GM12878 (cell line): ENCODE measurements around the gene TMEM151A. TPM values are rescaled to one million over a fixed set of nuclear protein-coding genes. Genes with fewer than 3 reads are reported as not detected.
A peak's percentile ranks its signal among the peaks of the same experiment; 100 is the strongest.

Experiments used
- BRCA1 ChIP-seq: IDR thresholded peaks from 2 replicates; pipeline ENCODE4 v1.6.1; 2011; ENCODE audit warnings: low read depth, low read length, improper control_type of control experiment
- CREM ChIP-seq: IDR thresholded peaks from 2 replicates; pipeline ENCODE4 v1.6.1; 2014; ENCODE audit warnings: antibody characterized with exemption, low read depth
- CTCF ChIP-seq, 3 experiments: IDR thresholded peaks in 2 of 3; conservative IDR thresholded peaks in 1 of 3; 2 replicates each; pipeline ENCODE4 v1.5.1; 2011; ENCODE audit warnings: low read depth in 3 of 3, low read length in 3 of 3, mild to moderate bottlenecking in 3 of 3, control low read depth in 2 of 3, moderate library complexity in 2 of 3, inconsistent platforms in 1 of 3, mixed read lengths in 1 of 3; ENCODE audit not compliant: control insufficient read depth in 2 of 3, insufficient read depth in 1 of 3; ENCODE audit errors: extremely low read depth in 1 of 3
- CUX1 ChIP-seq: IDR thresholded peaks from 2 replicates; pipeline ENCODE4 v1.6.1; 2012; ENCODE audit warnings: improper control_type of control experiment, low read depth, low read length; ENCODE audit not compliant: insufficient replicate concordance
- NFXL1 ChIP-seq: fragments of 450-650 bp; IDR thresholded peaks from 2 replicates; pipeline ENCODE4 v1.6.1; 2017; ENCODE audit warnings: antibody characterized with exemption, mild to moderate bottlenecking, borderline replicate concordance
- NKRF ChIP-seq: fragments of 450-650 bp; conservative IDR thresholded peaks from 2 replicates; pipeline ENCODE4 v1.6.1; 2017; ENCODE audit warnings: mild to moderate bottlenecking, moderate library complexity
- NR2C1 ChIP-seq: fragments of 450-650 bp; IDR thresholded peaks from 2 replicates; pipeline ENCODE4 v1.6.1; 2017; ENCODE audit warnings: antibody characterized with exemption, mild to moderate bottlenecking, moderate library complexity
- PAX8 ChIP-seq: fragments of 450-650 bp; IDR thresholded peaks from 2 replicates; pipeline ENCODE4 v1.6.1; 2017; ENCODE audit warnings: mild to moderate bottlenecking, moderate library complexity
- PBX3 ChIP-seq: IDR thresholded peaks from 2 replicates; pipeline ENCODE4 v1.6.1; 2011; ENCODE audit warnings: mild to moderate bottlenecking, low read depth, low read length, moderate library complexity; ENCODE audit not compliant: insufficient replicate concordance
- RAD21 ChIP-seq: IDR thresholded peaks from 2 replicates; pipeline ENCODE4 v1.6.1; 2011; ENCODE audit warnings: mild to moderate bottlenecking, low read depth, low read length, moderate library complexity; ENCODE audit not compliant: insufficient read depth
- RB1 ChIP-seq: fragments of 450-650 bp; formaldehyde crosslinking; IDR thresholded peaks from 2 replicates; pipeline ENCODE4 v1.6.1; 2017; ENCODE audit warnings: mild to moderate bottlenecking, borderline replicate concordance
- TCF12 ChIP-seq: IDR thresholded peaks from 2 replicates; pipeline ENCODE4 v1.6.1; 2011; ENCODE audit warnings: low read depth, mild to moderate bottlenecking, low read length
- ZNF592 ChIP-seq: fragments of 450-650 bp; IDR thresholded peaks from 2 replicates; pipeline ENCODE4 v1.6.1; 2017; ENCODE audit warnings: mild to moderate bottlenecking, moderate library complexity
- polyA plus RNA-seq, 11 experiments: library from polyadenylated mRNA; depleted of rRNA in 4 of 11; unstranded in 6 of 11; stranded (reverse) in 5 of 11; fragments of >200 nt; fragmentation: Nextera tagmentation in 4 of 11; fragmentation: Illumina TruSeq in 1 of 11; extraction: Ambion mirVana in 4 of 11; extraction: Trizol in 1 of 11; gene quantifications; 1 replicate in 1 of 11; 2 replicates in 10 of 11; pipeline versions ENCODE4 v1.2.1 to v1.2.3, GENCODE V29; 2011 to 2016; ENCODE audit warnings: inconsistent platforms in 2 of 11, missing spikeins in 2 of 11, low read depth in 1 of 11
- total RNA-seq, 4 experiments: library from RNA; depleted of rRNA in 3 of 4; stranded (reverse); fragments of >200 nt in 3 of 4; fragmentation: Illumina TruSeq in 1 of 4; extraction: Trizol in 1 of 4; gene quantifications; 2 replicates each; pipeline versions ENCODE4 v1.2.1 to v1.2.3, GENCODE V29; 2013 to 2021

TMEM151A gene
- total and polyA plus RNA-seq, 10 of the 15 experiments (the other 5 are each of a cell fraction or from before 2014, with no cell fraction given): not detected

- TF ChIP-seq ZNF592 (0 out of 2 replicates have a peak, but pooled peaks have one; percentile 59), NKRF (0 out of 2 replicates have a peak, but pooled peaks have one; percentile 25), NFXL1 (no peak), PBX3 (no peak), RAD21 (peak; percentile 81), CUX1 (no peak), CREM (no peak), TCF12 (0 out of 2 replicates have a peak, but pooled peaks have one; percentile 3), PAX8 (no peak), BRCA1 (no peak), RB1 (no peak), CTCF (IDR thresholded peaks at IDR 0.05 in 2 of 3, conservative IDR thresholded peaks at IDR 0.05 in 1 of 3; ENCODE audit: control insufficient read depth in 2 of 3, extremely low read depth in 1 of 3, insufficient read depth in 1 of 3, low read depth in 3 of 3, low read length in 3 of 3) (peak; percentile 91 to 94 (median 92)), NR2C1 (no peak)
Observed at GRCh38 chr11:66328302-66329144, 36.8 kb downstream of the TMEM151A start (continued).
